HEK293T (cell line): ENCODE results near the gene ZBTB20.

Experiments
- BHLHE40 ChIP-seq: fragments of 450-650 bp; IDR thresholded peaks from 2 replicates; pipeline ENCODE4 v1.6.1; 2016; ENCODE audit warnings: mild to moderate bottlenecking, moderate library complexity, borderline replicate concordance
- CTBP1 ChIP-seq: fragments of 450-650 bp; IDR thresholded peaks from 2 replicates; pipeline ENCODE4 v1.6.1; 2016; ENCODE audit warnings: borderline replicate concordance
- ELF4 ChIP-seq: fragments of 450-650 bp; IDR thresholded peaks from 2 replicates; pipeline ENCODE4 v1.6.1; 2017; ENCODE audit warnings: antibody characterized with exemption
- FOXK2 ChIP-seq: fragments of 450-650 bp; IDR thresholded peaks from 2 replicates; pipeline ENCODE4 v1.6.1; 2016; ENCODE audit warnings: mild to moderate bottlenecking
- FOXM1 ChIP-seq: fragments of 450-650 bp; IDR thresholded peaks from 2 replicates; pipeline ENCODE4 v1.6.1; 2017; ENCODE audit warnings: mild to moderate bottlenecking, borderline replicate concordance
- LEF1 ChIP-seq: fragments of 450-650 bp; IDR thresholded peaks from 2 replicates; pipeline ENCODE4 v1.6.1; 2017; ENCODE audit warnings: mild to moderate bottlenecking, borderline replicate concordance
- SP1 ChIP-seq: fragments of 450-650 bp; IDR thresholded peaks from 2 replicates; pipeline ENCODE4 v1.6.1; 2017
- SUZ12 ChIP-seq: fragments of 450-650 bp; IDR thresholded peaks from 2 replicates; pipeline ENCODE4 v1.6.1; 2016; ENCODE audit warnings: mild to moderate bottlenecking
- ZNF384 ChIP-seq: fragments of 450-650 bp; IDR thresholded peaks from 2 replicates; pipeline ENCODE4 v1.6.1; 2016

DNA sequence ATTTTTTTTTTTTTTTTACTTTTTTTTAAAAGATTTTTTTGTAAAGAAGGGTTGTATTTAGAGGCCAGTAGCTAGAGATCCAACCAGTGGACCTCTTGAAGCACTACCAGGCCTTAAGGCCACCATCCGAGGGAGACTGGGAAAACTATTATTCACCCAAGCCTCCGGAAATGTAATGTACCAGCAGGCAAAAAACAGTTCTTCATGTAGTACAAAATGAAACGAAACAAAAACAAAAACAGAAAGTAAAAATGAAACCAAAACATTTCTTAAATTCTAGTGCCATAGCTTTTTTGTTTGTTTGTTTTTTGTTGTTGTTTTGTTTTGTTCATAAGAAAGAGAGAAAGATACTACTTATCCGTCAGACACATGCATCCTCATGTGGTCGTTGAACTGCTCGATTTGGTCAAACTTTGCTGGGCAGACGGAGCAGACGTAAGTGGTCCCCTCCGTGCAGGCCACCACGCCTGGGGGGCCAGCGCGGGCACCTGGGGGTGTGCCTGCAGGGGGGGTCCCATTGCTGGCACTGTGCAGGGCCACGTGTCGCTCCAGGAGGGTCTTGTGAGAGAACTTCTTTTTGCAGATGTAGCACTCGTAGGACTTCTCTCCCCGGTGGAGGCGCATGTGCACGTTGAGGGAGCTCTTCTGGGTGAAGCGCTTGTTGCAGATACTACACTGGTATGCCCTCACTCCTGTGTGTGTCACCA is 808.3 kb downstream of the ZBTB20 start:
- TF ChIP-seq FOXK2, result no peak
- TF ChIP-seq SP1, result no peak
- no peak for TF ChIP-seq ELF4
- no peak for TF ChIP-seq SUZ12
- TF ChIP-seq BHLHE40, result no peak
- TF ChIP-seq CTBP1, result no peak
- TF ChIP-seq ZNF384, result no peak
- TF ChIP-seq LEF1, result no peak
- TF ChIP-seq FOXM1, result no peak
